Loucy (cell line): Measurements from ENCODE around the gene RORC.

Experiments
- EZH2phosphoT487 ChIP-seq: fragments of 200-600 bp; IDR thresholded peaks from 2 replicates; pipeline ENCODE4 v1.6.1; 2018; ENCODE audit warnings: antibody characterized with exemption, mild to moderate bottlenecking, moderate library complexity, borderline replicate concordance
- TF ChIP-seq, protein P1 (sequence below): fragments of 200-600 bp; sonication (generic); conservative IDR thresholded peaks from 2 replicates; pipeline ENCODE4 v1.5.1; 2014; ENCODE audit warnings: mild to moderate bottlenecking, antibody characterized with exemption, low read length

DNA sequence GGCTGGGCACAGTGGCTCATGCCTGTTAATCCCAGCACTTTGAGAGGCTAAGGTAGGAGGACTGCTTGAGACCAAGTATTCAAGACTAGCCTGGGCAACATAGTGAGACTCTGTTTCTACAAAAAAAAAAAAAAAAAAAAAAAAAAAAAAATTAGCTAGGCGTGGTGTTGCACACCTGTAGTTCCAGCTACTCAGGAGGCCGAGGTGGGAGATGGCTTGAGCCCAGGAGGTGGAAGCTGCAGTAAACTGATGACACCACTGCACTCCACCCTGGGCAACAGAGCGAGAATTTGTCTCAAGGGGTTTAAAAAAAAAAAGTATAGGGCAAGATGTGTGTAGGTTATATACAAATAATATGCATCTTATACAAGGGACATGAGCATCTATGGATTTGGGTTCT, 43.9 kb downstream of the RORC start:
- TF ChIP-seq, protein P1, sequence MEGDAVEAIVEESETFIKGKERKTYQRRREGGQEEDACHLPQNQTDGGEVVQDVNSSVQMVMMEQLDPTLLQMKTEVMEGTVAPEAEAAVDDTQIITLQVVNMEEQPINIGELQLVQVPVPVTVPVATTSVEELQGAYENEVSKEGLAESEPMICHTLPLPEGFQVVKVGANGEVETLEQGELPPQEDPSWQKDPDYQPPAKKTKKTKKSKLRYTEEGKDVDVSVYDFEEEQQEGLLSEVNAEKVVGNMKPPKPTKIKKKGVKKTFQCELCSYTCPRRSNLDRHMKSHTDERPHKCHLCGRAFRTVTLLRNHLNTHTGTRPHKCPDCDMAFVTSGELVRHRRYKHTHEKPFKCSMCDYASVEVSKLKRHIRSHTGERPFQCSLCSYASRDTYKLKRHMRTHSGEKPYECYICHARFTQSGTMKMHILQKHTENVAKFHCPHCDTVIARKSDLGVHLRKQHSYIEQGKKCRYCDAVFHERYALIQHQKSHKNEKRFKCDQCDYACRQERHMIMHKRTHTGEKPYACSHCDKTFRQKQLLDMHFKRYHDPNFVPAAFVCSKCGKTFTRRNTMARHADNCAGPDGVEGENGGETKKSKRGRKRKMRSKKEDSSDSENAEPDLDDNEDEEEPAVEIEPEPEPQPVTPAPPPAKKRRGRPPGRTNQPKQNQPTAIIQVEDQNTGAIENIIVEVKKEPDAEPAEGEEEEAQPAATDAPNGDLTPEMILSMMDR: no peak
- TF ChIP-seq EZH2phosphoT487: no peak
